Ovary (tissue), 3 donors: ENCODE data around the gene PTGES2.

Experiments used
- CTCF ChIP-seq, 3 donors: fragments of 450-650 bp in 2 of 3; fragments of 200-600 bp in 1 of 3; IDR thresholded peaks; one replicate each; pipeline versions ENCODE4 v1.5.1 to v1.8.0; 2016 to 2022; ENCODE audit warnings: antibody characterized with exemption in 3 of 3, mild to moderate bottlenecking in 1 of 3
- POLR2A ChIP-seq: fragments of 450-650 bp; IDR thresholded peaks from one replicate; pipeline ENCODE4 v1.6.1; 2017; ENCODE audit warnings: antibody characterized with exemption, mild to moderate bottlenecking, moderate library complexity
- donor health status: DM: no; HTN: no; CAD: no.

DNA sequence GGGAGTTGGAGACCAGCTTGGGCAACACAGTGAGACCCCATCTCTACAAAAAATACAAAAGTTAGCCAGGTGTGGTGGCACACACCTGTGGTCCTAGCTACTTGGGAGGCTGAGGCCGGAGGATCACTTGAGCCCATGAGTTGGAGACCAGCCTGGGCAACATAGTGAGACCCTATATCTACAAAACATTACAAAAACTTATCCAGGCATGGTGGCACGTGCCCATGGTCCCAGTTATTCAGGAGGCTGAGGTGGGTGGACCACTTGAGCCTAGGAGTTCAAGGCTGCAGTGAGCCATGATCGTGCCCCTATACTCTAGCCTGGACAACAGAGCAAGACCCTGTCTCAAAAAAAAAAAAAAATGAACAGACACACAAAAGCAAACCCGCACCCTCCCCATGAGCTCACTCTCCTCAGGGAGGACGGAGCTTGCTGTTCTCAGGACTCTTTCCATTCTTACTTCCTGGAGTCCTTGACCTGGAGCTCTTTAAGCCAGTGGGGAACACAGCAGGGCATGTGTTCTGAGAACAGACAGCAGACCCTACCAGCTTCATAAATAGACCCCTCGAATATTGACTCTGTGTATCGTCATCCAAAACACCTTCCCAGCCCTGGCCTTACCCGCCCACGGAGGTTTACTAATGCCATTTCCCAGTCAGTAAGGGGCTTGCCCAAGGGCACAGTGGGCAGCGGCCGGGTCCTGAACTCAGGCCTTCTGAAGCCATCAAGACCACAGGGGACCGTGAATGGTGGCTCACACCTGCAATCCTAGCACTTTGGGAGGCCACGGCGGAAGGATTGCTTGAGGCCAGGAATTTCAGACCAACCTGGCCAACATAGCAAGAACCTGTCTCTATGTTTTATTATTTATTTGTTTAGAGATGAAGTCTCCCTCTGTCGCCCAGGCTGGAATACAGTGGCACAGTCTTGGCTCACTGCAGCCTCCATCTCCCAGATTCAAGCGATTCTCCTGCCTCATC, 11.1 kb downstream of the PTGES2 start:
- TF ChIP-seq CTCF (IDR thresholded peaks at IDR 0.05), result no peak
- no peak for TF ChIP-seq POLR2A
